ENCODE data around the gene TRMO.
"Not testable (repeated sequence)": the region's sequence is repeated elsewhere in the genome, so short reads cannot be mapped to it uniquely, and the experiment has no call there.

TRMO gene, protein sequence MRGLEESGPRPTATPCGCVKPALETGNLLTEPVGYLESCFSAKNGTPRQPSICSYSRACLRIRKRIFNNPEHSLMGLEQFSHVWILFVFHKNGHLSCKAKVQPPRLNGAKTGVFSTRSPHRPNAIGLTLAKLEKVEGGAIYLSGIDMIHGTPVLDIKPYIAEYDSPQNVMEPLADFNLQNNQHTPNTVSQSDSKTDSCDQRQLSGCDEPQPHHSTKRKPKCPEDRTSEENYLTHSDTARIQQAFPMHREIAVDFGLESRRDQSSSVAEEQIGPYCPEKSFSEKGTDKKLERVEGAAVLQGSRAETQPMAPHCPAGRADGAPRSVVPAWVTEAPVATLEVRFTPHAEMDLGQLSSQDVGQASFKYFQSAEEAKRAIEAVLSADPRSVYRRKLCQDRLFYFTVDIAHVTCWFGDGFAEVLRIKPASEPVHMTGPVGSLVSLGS

DNA sequence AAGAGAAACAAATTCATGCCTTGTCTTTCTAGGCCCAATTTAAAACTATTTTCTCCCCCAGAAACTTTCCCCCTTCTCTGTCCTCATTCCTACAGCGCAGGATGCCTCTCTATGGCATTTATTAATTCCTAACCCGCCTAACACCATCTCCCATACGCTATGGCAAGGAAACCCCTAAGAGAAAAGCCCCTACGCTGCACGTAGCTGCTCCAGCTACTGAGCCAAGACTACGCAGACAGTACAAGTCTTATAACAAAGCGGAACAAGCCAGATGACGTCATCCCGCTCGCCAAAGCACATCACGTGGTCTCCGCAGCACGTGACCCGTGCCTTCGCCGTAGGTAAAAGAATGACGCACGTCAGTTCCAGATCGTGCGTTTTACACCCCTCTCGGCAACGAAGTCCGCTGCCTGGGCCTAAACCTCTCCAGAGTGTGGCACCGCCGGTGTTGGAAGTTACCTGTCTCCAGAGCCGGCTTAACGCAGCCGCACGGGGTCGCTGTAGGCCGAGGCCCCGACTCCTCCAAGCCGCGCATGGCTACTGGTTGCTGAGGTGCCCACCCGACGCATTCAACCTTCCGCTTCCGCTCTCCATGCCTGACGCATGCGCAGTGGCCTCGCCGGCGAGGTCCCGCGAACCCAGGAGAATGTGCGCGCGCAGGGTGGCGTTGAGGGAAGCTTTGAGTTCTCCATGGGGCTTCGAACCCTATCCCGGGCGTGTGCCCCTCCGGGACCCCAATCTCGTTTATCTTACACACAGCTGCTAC lies at the start of gene TRMO:
Gene TRMO, minus strand, starts transcription at position 542 of the 766 bp plus-strand sequence. Its CDS starts 7 bp downstream, at position 535.
- peak; percentile 98 for DNase-seq

DNA sequence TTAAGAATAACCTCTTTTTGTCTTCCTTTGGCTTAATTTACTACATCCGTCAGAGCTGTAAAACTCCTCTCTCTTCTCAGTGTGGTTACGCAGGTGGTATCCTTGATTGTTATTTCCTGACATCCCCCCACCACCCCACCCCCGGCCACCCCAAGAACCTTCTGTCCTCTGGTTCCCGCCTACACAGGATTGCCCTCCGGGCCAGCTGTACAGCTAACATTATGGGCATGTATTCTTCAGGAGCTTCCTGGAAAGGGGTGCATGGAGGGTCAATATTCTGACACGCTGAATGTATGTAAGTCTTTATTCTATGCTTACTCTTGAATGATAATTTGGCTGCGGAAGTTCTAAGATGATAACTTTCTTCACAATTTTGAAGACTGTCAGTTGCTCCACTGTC lies 47.9 kb upstream of the TRMO start:
- DNase-seq: no peak

DNA sequence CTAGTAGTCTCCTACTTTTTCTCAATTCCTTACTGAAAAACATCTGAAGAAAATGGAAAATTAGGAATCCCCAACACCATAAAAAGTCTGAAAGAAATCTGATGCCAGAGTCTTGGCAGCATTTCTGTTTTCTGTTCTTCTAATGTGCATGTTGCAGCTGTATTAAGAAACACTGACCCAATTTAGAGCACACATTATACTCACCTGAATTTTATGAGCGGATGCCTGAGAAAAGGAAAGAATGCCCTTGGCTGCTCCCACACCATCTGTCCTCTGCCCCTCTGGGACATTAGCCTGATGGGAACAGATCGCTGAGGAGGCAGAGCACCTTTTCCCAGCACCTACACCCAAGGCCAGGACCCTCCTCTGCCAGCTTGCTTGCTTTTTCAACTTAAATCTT lies 46.7 kb upstream of the TRMO start:
- no peak for DNase-seq

DNA sequence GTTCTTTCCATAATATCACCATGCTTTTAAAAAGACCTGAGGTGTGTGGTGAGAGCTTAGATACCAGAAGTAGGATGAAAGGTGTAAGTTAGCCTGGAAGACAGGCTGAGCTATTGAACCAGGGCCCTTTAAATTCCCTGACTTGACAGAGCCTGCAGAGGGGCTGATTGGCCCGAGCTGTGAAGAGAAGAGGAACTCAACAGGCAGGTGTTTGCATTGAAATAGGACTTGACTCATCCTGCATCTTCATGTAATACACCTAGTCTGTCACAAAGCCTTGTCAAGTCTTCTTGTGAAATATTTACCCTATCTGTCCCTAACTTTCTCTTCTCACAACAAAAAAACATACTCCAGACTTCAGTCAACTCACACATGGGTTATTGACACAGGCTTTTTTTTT lies 44.2 kb upstream of the TRMO start:
- no peak for DNase-seq

DNA sequence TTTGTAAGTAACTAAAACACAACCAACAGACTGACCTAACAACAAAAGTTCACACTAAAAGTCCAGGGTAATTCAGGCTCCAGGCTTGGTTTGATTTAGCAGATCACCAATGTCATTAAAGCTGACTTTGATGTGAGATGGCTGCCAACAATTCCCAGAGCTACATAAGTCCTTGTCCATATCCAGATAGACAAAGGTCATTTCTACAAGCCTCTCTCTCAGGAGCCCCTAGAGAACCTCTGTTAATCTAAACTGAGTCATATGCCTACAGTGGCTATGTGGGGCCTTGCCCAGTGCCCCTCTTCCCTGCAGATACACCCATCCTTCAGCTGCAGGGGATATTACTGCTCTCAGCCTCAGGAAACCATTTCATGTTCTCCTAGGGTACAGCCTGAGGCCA lies 42.6 kb upstream of the TRMO start:
- no peak for DNase-seq

DNA sequence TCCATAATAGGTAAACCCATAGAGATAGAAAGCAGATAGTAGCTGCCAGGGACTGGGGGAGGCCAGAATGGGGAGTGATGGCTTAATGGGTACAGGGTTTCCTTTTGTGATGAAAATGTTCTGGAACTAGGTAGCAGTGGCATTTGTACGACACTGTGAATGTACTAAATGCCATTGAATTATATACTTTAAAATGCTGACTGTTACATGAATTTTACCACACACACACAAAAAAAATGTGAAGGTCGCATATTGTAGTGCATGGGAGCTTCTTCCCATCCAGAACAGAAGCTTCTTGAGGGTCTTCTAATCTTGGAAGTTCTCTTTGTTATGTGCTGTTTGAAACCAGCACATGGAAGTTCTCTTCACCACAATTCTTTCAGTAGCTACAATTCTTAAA lies 40.9 kb upstream of the TRMO start:
- DNase-seq: no peak

DNA sequence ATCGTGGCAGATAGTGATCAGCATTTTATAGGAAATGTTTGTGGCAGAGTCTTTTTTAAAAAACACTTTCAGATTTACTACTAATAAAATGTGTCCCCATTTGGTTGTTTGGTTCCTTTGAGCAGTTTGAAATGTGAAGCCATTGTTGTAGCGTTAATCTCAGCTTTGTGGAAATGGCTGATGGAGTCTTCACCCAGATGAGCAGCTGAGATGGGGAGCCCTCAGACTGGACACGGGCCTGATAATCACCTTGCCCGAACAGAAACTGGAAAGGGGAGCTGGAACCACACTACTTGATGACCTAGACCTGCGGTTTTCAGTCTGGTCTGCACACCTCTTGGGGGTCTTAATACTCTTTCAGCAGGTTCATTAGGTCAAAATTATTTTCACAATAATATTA lies 40.3 kb upstream of the TRMO start:
- DNase-seq: no peak

DNA sequence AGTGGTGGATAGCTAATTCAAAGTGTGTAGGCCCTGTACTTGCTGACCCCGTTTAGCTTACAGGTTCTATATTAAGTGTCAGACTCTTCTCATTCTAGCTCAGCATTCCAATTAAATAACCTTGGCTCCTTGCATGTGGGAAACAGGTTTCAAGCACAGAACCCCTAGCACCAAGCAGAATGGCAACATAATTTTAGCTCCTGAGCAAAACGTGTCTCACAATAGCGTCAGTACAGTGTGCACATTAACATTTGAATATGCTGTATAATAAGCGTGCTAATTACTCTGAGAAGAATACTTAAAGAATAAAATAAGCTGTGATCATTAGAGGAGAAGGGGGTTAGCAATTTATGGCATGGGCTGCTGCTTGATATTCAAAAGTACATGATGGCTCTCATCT lies 39.8 kb upstream of the TRMO start:
- no peak for DNase-seq

DNA sequence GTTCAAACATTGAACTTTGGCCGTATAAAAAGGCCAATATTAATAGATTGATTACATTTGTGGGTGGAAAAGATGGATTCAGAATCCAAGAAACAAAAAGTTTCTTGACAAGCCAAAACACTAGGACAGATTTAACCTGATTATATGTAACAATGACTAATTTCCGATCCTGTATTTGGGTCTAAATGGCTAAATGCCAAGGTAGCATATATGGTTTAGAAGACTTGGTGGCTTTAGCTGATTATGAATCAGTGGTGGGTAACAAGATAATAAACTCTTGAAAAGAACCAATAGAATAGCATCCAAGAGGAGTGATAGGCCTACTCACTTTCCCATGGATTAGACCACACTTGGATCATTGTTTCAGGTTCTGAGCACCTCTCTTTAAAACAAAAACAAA lies 39.1 kb upstream of the TRMO start:
- no peak for DNase-seq

DNA sequence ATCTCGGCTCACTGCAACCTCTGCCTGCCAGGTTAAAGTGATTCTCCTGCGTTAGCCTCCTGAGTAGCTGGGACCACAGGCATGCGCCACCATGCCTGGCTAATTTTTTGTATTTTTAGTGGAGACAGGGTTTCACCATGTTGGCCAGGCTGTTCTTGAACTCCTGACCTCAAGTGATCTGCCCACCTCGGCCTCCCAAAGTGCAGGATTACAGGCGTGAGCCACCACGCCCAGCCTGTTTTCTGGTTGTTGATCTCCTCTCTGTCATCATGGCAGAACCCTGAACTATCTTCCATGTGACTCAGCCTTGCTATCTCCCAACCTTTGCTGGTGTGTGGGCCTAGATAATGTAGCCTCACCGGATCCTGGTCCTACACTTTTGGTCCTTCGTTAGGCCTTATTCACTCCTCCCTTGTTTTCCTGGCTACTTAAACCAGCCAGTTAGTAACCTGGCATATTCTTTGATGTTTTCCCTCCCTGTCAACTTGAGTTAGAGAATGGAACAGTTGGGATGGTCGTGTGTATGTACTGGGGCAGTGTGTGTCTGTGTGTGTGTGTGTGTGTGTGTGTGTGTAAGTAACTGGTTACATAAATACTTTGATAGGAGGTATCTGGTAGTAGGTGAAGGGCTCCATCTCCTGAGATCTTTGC lies 38.5 kb upstream of the TRMO start:
- not testable (repeated sequence) for DNase-seq

DNA sequence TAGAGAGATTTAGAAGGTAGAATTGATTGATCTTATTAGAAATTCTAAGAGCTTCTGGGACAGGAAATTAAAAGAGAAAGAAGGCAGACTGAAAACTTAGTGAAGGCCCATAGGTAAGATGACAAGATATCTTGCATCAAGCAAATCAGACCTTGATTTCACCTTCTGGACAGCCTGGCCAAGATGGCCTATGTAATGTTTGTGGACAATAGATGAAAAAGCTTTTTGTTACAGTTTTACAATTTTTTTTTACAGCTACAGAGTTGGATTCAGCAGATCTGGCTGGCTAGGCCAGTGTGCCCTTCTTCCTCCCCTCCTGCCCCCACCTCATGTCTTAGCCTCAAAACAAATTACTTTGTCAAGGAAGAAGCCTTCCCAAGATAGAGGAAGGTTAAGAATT lies 37.3 kb upstream of the TRMO start:
- no peak for DNase-seq

DNA sequence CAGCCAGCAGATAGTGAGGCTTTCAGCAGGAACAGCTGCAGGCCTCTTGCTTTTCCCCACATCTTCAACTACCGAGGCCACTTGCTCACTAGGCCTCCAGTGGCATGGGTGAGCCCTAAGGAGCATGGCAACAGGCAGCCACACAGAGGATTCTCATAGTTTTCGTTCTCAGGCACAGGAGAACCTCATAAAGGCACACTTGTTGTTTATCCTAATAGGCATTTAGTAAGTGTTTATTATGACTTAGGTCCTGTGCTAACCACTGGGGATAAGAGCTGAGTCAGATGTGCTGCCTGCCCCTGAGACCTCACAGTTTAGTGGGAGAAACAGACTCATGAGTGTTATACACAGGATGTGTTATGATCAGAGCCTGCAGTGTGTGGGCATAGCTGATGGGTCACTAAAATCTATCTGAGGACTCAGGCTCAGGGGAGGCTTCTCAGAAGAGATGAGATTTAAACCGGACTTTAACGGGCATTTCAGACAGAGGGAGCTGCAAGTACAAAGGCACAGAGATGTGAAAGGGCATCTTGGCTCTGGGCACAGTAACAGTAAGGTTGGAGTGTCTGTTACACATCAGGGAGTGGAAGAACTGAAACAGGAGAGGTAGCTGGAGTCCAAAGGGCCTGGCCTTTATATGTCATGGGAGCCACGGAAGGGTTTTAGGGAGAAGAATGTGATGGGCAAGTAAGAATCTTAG lies 36.7 kb upstream of the TRMO start:
- DNase-seq: no peak

DNA sequence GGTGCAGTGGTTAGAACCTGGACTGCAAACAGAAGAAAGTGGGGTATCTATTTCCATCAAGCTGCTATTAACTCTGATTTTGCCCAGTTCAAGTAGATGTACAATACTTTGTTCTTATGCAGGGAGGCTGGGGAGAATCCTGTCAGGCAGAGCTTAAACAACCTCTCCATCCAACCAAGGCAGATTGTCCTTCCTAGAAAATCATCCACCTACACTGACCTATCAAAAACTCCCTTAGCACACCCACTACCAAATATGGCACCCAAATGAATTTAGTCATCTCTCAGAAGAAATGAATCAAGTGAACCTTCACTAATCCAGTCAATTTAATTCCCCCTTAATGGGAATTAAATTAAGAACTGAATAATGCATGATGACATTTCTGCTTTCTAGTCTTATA lies 34.0 kb upstream of the TRMO start:
- DNase-seq: no peak

DNA sequence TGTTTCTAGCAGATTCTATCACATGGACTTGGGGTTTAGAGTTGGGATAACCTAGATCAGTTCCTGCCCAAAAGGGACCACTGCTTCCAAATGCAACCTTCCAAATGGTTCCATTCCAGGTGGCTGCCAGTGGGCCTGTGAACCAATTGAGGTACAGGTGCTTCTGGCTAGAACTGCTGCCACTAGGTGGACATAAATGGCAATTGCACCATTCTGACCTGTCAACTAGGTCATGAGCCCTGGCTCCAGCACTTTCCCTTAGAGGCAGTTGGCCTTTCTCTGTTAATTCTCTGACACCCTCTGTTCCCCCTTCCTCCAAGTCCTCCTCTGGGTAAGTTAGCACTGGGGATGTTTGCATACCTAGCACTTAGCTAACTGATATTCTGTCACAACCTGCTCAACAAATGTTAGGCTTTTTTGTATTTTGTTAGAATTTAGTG lies 32.3 kb upstream of the TRMO start:
- peak; percentile 51 for DNase-seq

DNA sequence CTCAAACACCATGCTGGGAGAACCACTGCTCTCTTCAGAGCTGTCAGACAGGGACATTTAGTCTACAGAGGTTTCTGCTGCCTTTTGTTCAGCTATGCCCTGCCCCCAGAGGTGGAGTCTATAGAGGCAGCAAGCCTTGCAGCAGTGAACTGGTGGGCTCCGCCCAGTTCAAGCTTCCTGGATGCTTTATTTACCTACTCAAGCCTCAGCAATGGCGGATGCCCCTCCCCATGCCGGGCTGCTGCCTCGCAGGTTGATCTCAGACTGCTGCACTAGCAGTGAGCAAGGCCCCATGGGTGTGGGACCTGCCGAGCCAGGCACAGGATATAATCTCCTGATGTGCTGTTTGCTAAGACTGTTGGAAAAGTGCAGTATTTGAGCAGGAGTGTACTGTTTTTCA lies 28.6 kb upstream of the TRMO start:
- DNase-seq: not testable (repeated sequence)

DNA sequence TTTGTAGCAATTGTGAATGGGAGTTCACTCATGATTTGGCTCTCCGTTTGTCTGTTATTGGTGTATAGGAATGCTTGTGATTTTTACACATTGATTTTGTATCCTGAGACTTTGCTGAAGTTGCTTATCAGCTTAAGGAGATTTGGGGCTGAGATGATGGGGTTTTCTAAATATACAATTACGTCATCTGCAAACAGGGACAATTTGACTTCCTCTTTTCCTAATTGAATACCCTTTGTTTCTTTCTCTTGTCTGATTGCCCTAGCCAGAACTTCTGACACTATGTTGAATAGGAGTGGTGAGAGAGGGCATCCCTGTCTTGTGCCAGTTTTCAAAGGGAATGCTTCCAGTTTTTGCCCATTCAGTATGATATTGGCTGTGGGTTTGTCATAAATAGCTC lies 24.8 kb upstream of the TRMO start:
- DNase-seq: not testable (repeated sequence)

DNA sequence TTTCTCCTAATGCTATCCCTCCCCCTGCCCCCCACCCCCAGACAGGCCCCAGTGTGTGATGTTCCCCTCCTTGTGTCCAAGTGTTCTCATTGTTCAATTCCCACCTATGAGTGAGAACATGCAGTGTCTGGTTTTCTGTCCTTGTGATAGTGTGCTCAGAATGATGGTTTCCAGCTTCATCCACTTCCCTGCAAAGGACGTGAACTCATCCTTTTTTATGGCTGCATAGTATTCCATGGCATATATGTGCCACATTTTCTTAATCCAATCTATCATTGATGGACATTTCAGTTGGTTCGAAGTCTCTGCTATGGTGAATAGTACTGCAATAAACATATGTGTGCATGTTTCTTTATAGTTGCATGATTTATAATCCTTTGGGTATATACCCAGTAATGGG lies 23.2 kb upstream of the TRMO start:
- DNase-seq: not testable (repeated sequence)

DNA sequence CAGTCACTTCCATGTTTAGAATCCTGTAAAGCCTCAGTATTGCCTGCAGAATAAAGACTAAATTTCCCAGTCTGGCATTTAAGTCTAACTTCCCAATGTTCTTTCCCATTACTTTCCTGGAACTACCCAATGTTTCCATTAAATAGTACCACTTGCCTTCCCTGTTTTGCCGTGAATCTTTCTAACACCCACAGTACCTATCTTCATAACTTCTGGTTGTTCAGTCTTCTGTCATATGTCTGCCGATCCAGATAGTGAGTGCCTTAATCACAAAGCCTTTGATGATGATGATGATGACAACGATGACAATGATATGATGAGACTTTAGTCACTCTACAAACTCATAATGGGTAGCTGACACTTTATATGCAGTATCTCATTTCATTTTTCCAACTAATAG lies 22.3 kb upstream of the TRMO start:
- no peak for DNase-seq

DNA sequence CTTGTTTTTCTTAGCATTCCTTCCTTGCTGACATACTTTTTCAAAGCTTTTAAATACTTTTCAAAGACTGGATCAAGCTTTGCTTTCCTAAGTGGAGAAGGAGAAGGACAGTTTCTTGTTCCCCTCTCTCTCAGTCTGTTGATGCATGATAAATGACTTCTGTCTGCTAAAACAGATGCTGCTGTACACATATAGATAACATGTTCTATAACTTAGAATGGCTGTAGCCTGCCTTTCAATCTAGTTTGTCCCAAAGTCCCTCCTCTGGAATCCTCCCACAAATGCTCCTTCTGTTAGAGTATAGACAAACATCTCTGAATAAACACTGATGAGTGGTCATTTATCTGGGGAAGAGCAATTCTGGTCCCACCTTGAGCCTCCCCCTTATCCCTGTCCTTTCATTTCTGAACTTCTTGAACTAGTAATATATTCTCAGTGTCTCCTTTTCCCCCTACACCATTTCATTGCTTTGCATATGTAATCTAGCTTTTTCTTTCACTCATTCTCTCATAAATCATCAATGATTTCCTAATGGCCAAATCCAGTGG lies 21.1 kb upstream of the TRMO start:
- DNase-seq: no peak

DNA sequence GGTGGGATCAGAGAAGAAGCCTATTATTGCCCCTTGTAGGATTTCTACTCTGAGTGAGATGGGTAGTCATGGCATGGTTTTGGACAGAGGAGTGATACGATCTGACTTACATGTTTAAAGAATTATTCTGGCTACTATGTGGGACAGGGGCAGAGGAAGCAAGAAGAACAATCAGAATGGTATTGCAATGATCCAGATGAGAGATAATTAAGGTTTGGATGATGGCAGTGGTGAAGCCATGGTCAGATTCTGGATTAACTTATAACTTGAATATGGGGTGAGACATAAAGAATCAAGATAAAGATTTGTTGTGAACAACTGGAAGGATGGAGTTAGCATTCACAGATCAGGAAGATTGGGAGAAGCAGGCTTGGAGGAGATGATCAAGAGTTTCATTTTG lies 19.0 kb upstream of the TRMO start:
- no peak for DNase-seq

DNA sequence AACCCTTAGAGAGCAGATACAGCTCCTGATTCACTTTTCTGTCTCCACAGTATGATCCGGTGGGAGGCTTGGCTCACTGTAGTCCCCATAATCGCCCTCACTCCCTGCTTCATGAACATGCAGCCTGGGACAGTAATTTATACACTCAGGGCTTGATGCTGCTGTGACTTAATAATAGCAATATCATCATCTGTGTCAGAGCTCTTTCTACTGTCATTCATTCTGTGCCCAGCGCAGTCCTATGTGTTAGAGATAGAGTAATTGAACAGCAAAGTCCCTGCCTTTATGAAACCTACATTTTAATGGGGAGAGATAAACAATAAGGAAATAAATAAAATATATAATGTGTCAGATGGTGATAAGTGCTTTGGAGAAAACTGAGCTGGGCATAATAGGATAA lies 18.4 kb upstream of the TRMO start:
- DNase-seq: no peak

DNA sequence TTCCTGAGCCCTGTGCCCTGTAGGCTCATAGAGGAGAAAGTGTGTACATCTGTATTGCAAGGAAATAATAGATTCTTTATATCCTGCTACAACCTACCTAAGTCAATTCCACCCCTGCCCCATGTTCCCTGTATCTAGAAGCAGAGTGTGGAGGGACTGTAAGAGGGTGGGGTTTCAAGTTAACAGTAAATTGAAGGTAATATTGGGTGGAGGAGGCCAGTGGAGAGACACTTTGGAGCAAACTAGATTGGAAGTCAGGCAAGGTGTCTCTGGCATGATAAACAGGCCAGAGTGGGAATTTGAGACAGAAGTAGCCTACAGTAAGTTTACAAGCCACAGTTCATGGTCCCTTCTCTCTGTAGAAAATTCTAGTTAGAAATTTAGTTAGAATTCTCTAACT lies 17.9 kb upstream of the TRMO start:
- DNase-seq: no peak
